Loucy (cell line): Measurements from ENCODE around the gene ZFAND2B.
"Not testable (repeated sequence)": the region's sequence is repeated elsewhere in the genome, so short reads cannot be mapped to it uniquely, and the experiment has no call there.

ENCODE experiments used
- H2AFZ ChIP-seq: fragments of 200-600 bp; sonication (generic); 2 replicates; pipeline ENCODE4 v1.6.0; 2016; ENCODE audit warnings: antibody characterized with exemption, mild to moderate bottlenecking, low read length, moderate library complexity
- H3F3A ChIP-seq: fragments of 200-600 bp; 2 replicates; pipeline ENCODE4 v1.6.0; 2016; ENCODE audit warnings: antibody characterized with exemption, low read depth, mild to moderate bottlenecking
- H3K27me3 ChIP-seq: fragments of 200-600 bp; sonication (generic); 2 replicates; pipeline ENCODE4 v1.6.1; 2014; ENCODE audit warnings: low read length, mild to moderate bottlenecking; ENCODE audit not compliant: insufficient read depth, poor library complexity, severe bottlenecking
- H3K36me3 ChIP-seq: fragments of 200-600 bp; sonication (generic); 2 replicates; pipeline ENCODE4 v1.6.1; 2016; ENCODE audit warnings: low read length; ENCODE audit not compliant: insufficient read depth
- H3K4me1 ChIP-seq: fragments of 200-600 bp; sonication (generic); 2 replicates; pipeline ENCODE4 v1.5.1; 2014; ENCODE audit warnings: low read length, mild to moderate bottlenecking; ENCODE audit not compliant: insufficient read depth, poor library complexity, severe bottlenecking
- H3K4me2 ChIP-seq: fragments of 200-600 bp; sonication (generic); 2 replicates; pipeline ENCODE4 v1.6.0; 2014; ENCODE audit warnings: antibody characterized with exemption, low read length, low read depth, mild to moderate bottlenecking; ENCODE audit not compliant: poor library complexity, severe bottlenecking
- H3K4me3 ChIP-seq: fragments of 200-600 bp; sonication (generic); 2 replicates; pipeline ENCODE4 v1.5.1; 2014; ENCODE audit warnings: low read length, mild to moderate bottlenecking, mixed read lengths; ENCODE audit not compliant: poor library complexity, severe bottlenecking
- H3K79me2 ChIP-seq: fragments of 200-600 bp; sonication (generic); 2 replicates; pipeline ENCODE4 v1.6.1; 2014; ENCODE audit warnings: low read length; ENCODE audit not compliant: insufficient read depth
- H3K9ac ChIP-seq: fragments of 200-600 bp; sonication (generic); 2 replicates; pipeline ENCODE4 v1.6.0; 2014; ENCODE audit warnings: mild to moderate bottlenecking, low read depth, low read length, moderate library complexity; ENCODE audit not compliant: poor library complexity, severe bottlenecking
- H3K9me2 ChIP-seq: fragments of 200-600 bp; sonication (generic); replicated peaks from 2 replicates; pipeline ENCODE4 v1.6.1; 2016; ENCODE audit warnings: low read depth, low read length, mixed read lengths
- H3K9me3 ChIP-seq: fragments of 200-600 bp; sonication (generic); 2 replicates; pipeline ENCODE4 v1.6.1; 2014; ENCODE audit warnings: mild to moderate bottlenecking, antibody characterized with exemption, low read length, low read depth; ENCODE audit not compliant: insufficient read depth
- H4K20me1 ChIP-seq: fragments of 200-600 bp; sonication (generic); 2 replicates; pipeline ENCODE4 v1.6.0; 2014; ENCODE audit warnings: antibody characterized with exemption, low read length, mild to moderate bottlenecking; ENCODE audit not compliant: insufficient read depth, poor library complexity, severe bottlenecking
- EZH2phosphoT487 ChIP-seq: fragments of 200-600 bp; IDR thresholded peaks from 2 replicates; pipeline ENCODE4 v1.6.1; 2018; ENCODE audit warnings: antibody characterized with exemption, mild to moderate bottlenecking, moderate library complexity, borderline replicate concordance
- TF ChIP-seq, protein P1 (sequence below): fragments of 200-600 bp; sonication (generic); conservative IDR thresholded peaks from 2 replicates; pipeline ENCODE4 v1.5.1; 2014; ENCODE audit warnings: mild to moderate bottlenecking, antibody characterized with exemption, low read length

Gene ZFAND2B

GRCh38 chr2:219253753-219254589, 47.4 kb downstream of the ZFAND2B start, which contains the start of gene TUBA4A:
TSS of gene TUBA4A (minus strand) at chr2:219253918. CDS start at chr2:219253858, 60 bp downstream.
- H2AFZ ChIP-seq = peak within 1 kb of the TSS; percentile 42
- peaks cover 45% of the 10 kb centered on the region for H3K27me3 ChIP-seq
- H3K79me2 ChIP-seq = no peaks in the 10 kb centered on the region
- no peaks in the 10 kb centered on the region for H3K9me2 ChIP-seq
- H3K4me3 ChIP-seq = peak within 1 kb of the TSS; percentile 73
- peaks cover 41% of the 10 kb centered on the region for H3K4me1 ChIP-seq
- no peaks in the 10 kb centered on the region for H3K36me3 ChIP-seq
- H3K4me2 ChIP-seq = peak within 1 kb of the TSS; percentile 85
- no peaks in the 10 kb centered on the region for H3K9me3 ChIP-seq
- no peak for TF ChIP-seq EZH2phosphoT487
- H4K20me1 ChIP-seq = peaks cover 2% of the 10 kb centered on the region
- H3K9ac ChIP-seq = peak within 1 kb of the TSS; percentile 47
- H3F3A ChIP-seq = no peaks in the 10 kb centered on the region

DNA sequence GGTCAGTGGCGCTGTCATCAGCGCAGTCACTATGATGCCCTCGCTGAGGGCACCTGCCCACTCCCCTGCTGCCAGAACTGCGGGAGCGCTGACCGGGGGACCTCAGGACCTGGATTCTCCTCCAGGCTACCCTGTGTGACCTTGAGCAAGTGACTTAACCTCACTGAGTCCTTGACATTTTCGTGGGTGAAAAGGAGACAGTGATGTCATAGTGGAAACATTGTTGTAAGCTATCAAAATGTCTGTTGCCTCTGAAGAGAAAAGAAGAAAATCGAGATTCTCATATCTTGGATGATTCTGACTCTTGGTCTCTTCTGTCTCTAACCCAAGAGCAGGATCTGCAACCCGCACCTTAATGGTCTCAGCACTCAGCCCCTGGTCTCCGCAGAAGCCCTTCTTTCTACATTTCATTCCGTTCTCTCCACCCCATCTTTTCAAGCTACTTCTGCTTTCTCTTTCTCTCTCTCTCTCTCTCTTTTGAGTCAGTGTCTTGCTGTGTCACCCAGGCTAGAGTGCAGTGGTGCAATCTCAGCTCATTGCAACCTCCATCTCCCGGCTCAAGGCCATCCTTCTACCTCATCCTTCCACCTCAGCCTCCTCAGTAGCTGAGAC, 48.1 kb downstream of the ZFAND2B start:
- H3K27me3 ChIP-seq = peaks cover 45% of the 10 kb centered on the region
- H4K20me1 ChIP-seq = no peaks in the 10 kb centered on the region
- H3K9me3 ChIP-seq = no peaks in the 10 kb centered on the region
- no peaks in the 10 kb centered on the region for H3K36me3 ChIP-seq
- no peaks in the 10 kb centered on the region for H3K9me2 ChIP-seq
- no peaks in the 10 kb centered on the region for H3F3A ChIP-seq
- H3K4me3 ChIP-seq = peak overlapping the region; percentile 73
- TF ChIP-seq, protein P1, sequence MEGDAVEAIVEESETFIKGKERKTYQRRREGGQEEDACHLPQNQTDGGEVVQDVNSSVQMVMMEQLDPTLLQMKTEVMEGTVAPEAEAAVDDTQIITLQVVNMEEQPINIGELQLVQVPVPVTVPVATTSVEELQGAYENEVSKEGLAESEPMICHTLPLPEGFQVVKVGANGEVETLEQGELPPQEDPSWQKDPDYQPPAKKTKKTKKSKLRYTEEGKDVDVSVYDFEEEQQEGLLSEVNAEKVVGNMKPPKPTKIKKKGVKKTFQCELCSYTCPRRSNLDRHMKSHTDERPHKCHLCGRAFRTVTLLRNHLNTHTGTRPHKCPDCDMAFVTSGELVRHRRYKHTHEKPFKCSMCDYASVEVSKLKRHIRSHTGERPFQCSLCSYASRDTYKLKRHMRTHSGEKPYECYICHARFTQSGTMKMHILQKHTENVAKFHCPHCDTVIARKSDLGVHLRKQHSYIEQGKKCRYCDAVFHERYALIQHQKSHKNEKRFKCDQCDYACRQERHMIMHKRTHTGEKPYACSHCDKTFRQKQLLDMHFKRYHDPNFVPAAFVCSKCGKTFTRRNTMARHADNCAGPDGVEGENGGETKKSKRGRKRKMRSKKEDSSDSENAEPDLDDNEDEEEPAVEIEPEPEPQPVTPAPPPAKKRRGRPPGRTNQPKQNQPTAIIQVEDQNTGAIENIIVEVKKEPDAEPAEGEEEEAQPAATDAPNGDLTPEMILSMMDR = no peak
- TF ChIP-seq EZH2phosphoT487 = no peak
- no peaks in the 10 kb centered on the region for H3K79me2 ChIP-seq
- H3K9ac ChIP-seq = no peak overlapping the region
- H3K4me2 ChIP-seq = peak overlapping the region; percentile 85
- H2AFZ ChIP-seq = peak overlapping the region; percentile 42
- peaks cover 33% of the 10 kb centered on the region for H3K4me1 ChIP-seq

DNA sequence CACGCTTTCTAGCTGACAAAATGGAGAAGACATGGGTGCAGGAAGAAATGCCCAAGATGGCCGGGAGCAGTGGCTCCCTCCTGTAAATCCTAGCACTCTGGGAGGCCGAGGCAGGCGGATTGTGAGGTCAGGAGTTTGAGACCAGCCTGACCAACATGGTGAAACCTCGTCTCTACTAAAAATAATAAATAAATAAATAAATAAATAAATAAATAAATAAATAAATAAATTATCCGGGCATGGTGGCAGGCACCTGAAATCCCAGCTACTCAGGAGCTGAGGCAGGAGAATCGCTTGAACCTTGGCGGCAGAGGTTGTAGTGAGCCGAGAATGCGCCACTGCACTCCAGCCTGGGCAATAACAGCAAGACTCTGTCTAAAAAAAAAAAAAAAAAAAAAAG, 52.4 kb downstream of the ZFAND2B start:
- not testable (repeated sequence) for H3K9me2 ChIP-seq, H2AFZ ChIP-seq, H3K4me3 ChIP-seq, H3K36me3 ChIP-seq, H4K20me1 ChIP-seq, H3K9ac ChIP-seq, H3K79me2 ChIP-seq, H3K9me3 ChIP-seq, H3F3A ChIP-seq, H3K4me2 ChIP-seq
- H3K4me1 ChIP-seq = peaks cover 11% of the 10 kb centered on the region
- peaks cover 22% of the 10 kb centered on the region for H3K27me3 ChIP-seq
